Keratinocyte (primary cell): Measurements from ENCODE around the gene SLC6A7. TPM values are rescaled to one million over a fixed set of nuclear protein-coding genes. Genes with fewer than 3 reads are reported as not detected.

ENCODE experiments used
- DNase-seq: peaks from one replicate; pipeline ENCODE4 v3.0.0-alpha.2; 2011; ENCODE audit warnings: low read depth, missing footprints, low spot score
- FAIRE-seq: peaks from 2 replicates; lab custom pipeline; 2011; peaks lifted over from hg19 to GRCh38; lab: Jason Lieb, UNC
- H2AFZ ChIP-seq: 2 replicates; pipeline ENCODE4 v1.6.0; 2012; ENCODE audit warnings: low read length, control low read depth, inconsistent platforms; ENCODE audit not compliant: control insufficient read depth
- H3K27ac ChIP-seq: 2 replicates; pipeline ENCODE4 v1.5.1; 2011; ENCODE audit warnings: low read length; ENCODE audit not compliant: control insufficient read depth, insufficient read depth
- H3K27me3 ChIP-seq: 3 replicates; pipeline ENCODE4 v1.6.0; 2011; ENCODE audit warnings: low read length; ENCODE audit not compliant: control insufficient read depth, insufficient read depth; ENCODE audit errors: extremely low read depth
- H3K36me3 ChIP-seq, 2 experiments: 2 replicates in 1 of 2; 3 replicates in 1 of 2; pipeline ENCODE4 v1.5.1; 2011; ENCODE audit warnings: low read length in 2 of 2, mild to moderate bottlenecking in 1 of 2; ENCODE audit not compliant: control insufficient read depth in 2 of 2, insufficient read depth in 2 of 2; ENCODE audit errors: extremely low read depth in 1 of 2
- H3K4me1 ChIP-seq: 3 replicates; pipeline ENCODE4 v1.5.1; 2011; ENCODE audit warnings: low read length; ENCODE audit not compliant: control insufficient read depth, insufficient read depth; ENCODE audit errors: extremely low read depth
- H3K4me2 ChIP-seq: 3 replicates; pipeline ENCODE4 v1.6.0; 2011; ENCODE audit warnings: low read depth, low read length; ENCODE audit not compliant: control insufficient read depth, insufficient read depth; ENCODE audit errors: extremely low read depth
- H3K4me3 ChIP-seq, 3 experiments: fragments of 200-600 bp in 1 of 3; sonication (generic) in 1 of 3; 2 replicates in 2 of 3; 3 replicates in 1 of 3; pipeline ENCODE4 v1.5.1; 2011 to 2016; ENCODE audit warnings: low read length in 3 of 3, mild to moderate bottlenecking in 3 of 3, control low read depth in 2 of 3, inconsistent platforms in 1 of 3, low read depth in 1 of 3, mixed read lengths in 1 of 3, mixed run types in 1 of 3, moderate library complexity in 1 of 3; ENCODE audit not compliant: control insufficient read depth in 2 of 3, insufficient read depth in 2 of 3; ENCODE audit errors: extremely low read depth in 1 of 3
- H3K79me2 ChIP-seq: 2 replicates; pipeline ENCODE4 v1.6.0; 2012; ENCODE audit warnings: low read length; ENCODE audit not compliant: control insufficient read depth, insufficient read depth
- H3K9ac ChIP-seq: 3 replicates; pipeline ENCODE4 v1.6.0; 2011; ENCODE audit warnings: low read length; ENCODE audit not compliant: control insufficient read depth, insufficient read depth; ENCODE audit errors: extremely low read depth
- H3K9me1 ChIP-seq: 3 replicates; pipeline ENCODE4 v1.6.0; 2011; ENCODE audit warnings: low read length; ENCODE audit not compliant: control insufficient read depth, insufficient read depth; ENCODE audit errors: extremely low read depth
- H3K9me3 ChIP-seq: 2 replicates; pipeline ENCODE4 v1.5.1; 2012; ENCODE audit warnings: low read depth, low read length; ENCODE audit not compliant: control insufficient read depth
- H4K20me1 ChIP-seq: 3 replicates; pipeline ENCODE4 v1.6.0; 2011; ENCODE audit warnings: low read length; ENCODE audit not compliant: control insufficient read depth, insufficient read depth; ENCODE audit errors: extremely low read depth
- CTCF ChIP-seq, 3 experiments: IDR thresholded peaks in 1 of 3; conservative IDR thresholded peaks in 1 of 3; optimal IDR thresholded peaks in 1 of 3; 2 replicates in 2 of 3; 3 replicates in 1 of 3; pipeline versions ENCODE3 to v1.5.1; 2011; ENCODE audit warnings: low read length in 3 of 3, mild to moderate bottlenecking in 3 of 3, moderate library complexity in 2 of 3, control low read depth in 1 of 3, inconsistent platforms in 1 of 3; ENCODE audit not compliant: insufficient read depth in 2 of 3; ENCODE audit errors: extremely low read depth in 1 of 3
- EZH2 ChIP-seq: IDR thresholded peaks from one replicate; pipeline ENCODE4 v1.6.1; 2012; ENCODE audit warnings: inconsistent platforms, mild to moderate bottlenecking, low read length, moderate library complexity
- dilution Hi-C: fragments of 300-500 bp; cut with MboI; formaldehyde crosslinking; loops from one replicate; pipeline ENCODE4 v1.7.0; 2020; ENCODE audit warnings: low sequenced_read_pairs; ENCODE audit not compliant: extremely low pct_ligation_motif_present
- polyA plus RNA-seq, 5 experiments: library from polyadenylated mRNA; depleted of rRNA in 3 of 5; stranded (reverse) in 3 of 5; stranded (forward) in 1 of 5; unstranded in 1 of 5; fragments of >200 nt; gene quantifications; 1 replicate in 1 of 5; 2 replicates in 3 of 5; 3 replicates in 1 of 5; pipeline versions ENCODE4 v1.2.1 to v1.2.3, GENCODE V29; 2011 to 2012; ENCODE audit warnings: missing spikeins in 2 of 5, low read depth in 1 of 5, low replicate concordance in 1 of 5

Gene SLC6A7
- polyA plus RNA-seq, 1 donor (not counting 4 experiments of a cell fraction or from before 2014, with no cell fraction given), result not detected

GRCh38 chr5:150257424-150257823, 67.6 kb downstream of the SLC6A7 start:
- H3K4me3 ChIP-seq, result no peak overlapping the region
- H3K9me3 ChIP-seq, result no peaks in the 10 kb centered on the region
- H2AFZ ChIP-seq, result no peak overlapping the region
- dilution Hi-C loops, result no loop called here
- H3K27me3 ChIP-seq, result no peaks in the 10 kb centered on the region
- no peak overlapping the region for H3K4me2 ChIP-seq
- FAIRE-seq, result no peak
- H3K9ac ChIP-seq, result no peak overlapping the region
- H4K20me1 ChIP-seq, result no peaks in the 10 kb centered on the region
- H3K79me2 ChIP-seq, result no peaks in the 10 kb centered on the region
- H3K36me3 ChIP-seq, result no peaks in the 10 kb centered on the region
- no peaks in the 10 kb centered on the region for H3K9me1 ChIP-seq
- peaks cover under 1% of the 10 kb centered on the region for H3K4me1 ChIP-seq
- TF ChIP-seq CTCF (optimal IDR thresholded peaks at IDR 0.05 in 1 of 3, IDR thresholded peaks at IDR 0.05 in 1 of 3, conservative IDR thresholded peaks at IDR 0.05 in 1 of 3; ENCODE audit: extremely low read depth in 1 of 3, insufficient read depth in 2 of 3, low read length in 3 of 3) (no peak), EZH2 (no peak)
- H3K27ac ChIP-seq, result no peak overlapping the region
- no peak for DNase-seq

GRCh38 chr5:150258130-150258529, 68.3 kb downstream of the SLC6A7 start:
- Histone ChIP-seq H3K36me3 (no peaks in the 10 kb centered on the region), H4K20me1 (no peaks in the 10 kb centered on the region), H3K4me1 (peaks cover 6% of the 10 kb centered on the region), H3K9me3 (no peaks in the 10 kb centered on the region), H3K9me1 (no peaks in the 10 kb centered on the region), H2AFZ (no peak overlapping the region), H3K79me2 (no peaks in the 10 kb centered on the region), H3K4me2 (no peak overlapping the region), H3K27ac (no peak overlapping the region), H3K4me3 (no peak overlapping the region), H3K9ac (no peak overlapping the region), H3K27me3 (no peaks in the 10 kb centered on the region)
- dilution Hi-C loops, result no loop called here
- FAIRE-seq, result no peak
- no peak for DNase-seq
- TF ChIP-seq CTCF (optimal IDR thresholded peaks at IDR 0.05 in 1 of 3, IDR thresholded peaks at IDR 0.05 in 1 of 3, conservative IDR thresholded peaks at IDR 0.05 in 1 of 3; ENCODE audit: extremely low read depth in 1 of 3, insufficient read depth in 2 of 3, low read length in 3 of 3) (no peak), EZH2 (no peak)

Other genes starting within 250 kb of the SLC6A7 start
- gene PDE6A, start 245.3 kb upstream of the SLC6A7 start, polyA plus RNA-seq, result 0.03 to 0.05 TPM (median 0.03 TPM) in 3 replicates
- 7.3 to 10.3 TPM (median 8.0 TPM) in 3 replicates for gene SLC26A2, start 229.3 kb upstream of the SLC6A7 start, polyA plus RNA-seq
- 3.9 to 4.1 TPM (median 4.1 TPM) in 3 replicates for gene TIGD6, start 189.4 kb upstream of the SLC6A7 start, polyA plus RNA-seq
- gene HMGXB3, start 189.3 kb upstream of the SLC6A7 start, polyA plus RNA-seq, result 37.8 to 39.4 TPM (median 38.6 TPM) in 3 replicates
- 0.21 TPM in 1 of 3 replicates, not detected in the others for gene CSF1R, start 103.5 kb upstream of the SLC6A7 start, polyA plus RNA-seq
- 0.14 TPM in 1 of 3 replicates, not detected in the others for gene PDGFRB, start 34.2 kb upstream of the SLC6A7 start, polyA plus RNA-seq
- gene CDX1, start 23.3 kb upstream of the SLC6A7 start, polyA plus RNA-seq, result not detected in 3 replicates
- gene CAMK2A, start 99.7 kb downstream of the SLC6A7 start, polyA plus RNA-seq, result 0.03 to 0.05 TPM in 2 of 3 replicates, not detected in the other
- gene ARSI, start 112.8 kb downstream of the SLC6A7 start, polyA plus RNA-seq, result 1.7 to 3.8 TPM (median 2.4 TPM) in 3 replicates
- 7.9 to 23.3 TPM (median 13.6 TPM) in 3 replicates for gene TCOF1, start 167.6 kb downstream of the SLC6A7 start, polyA plus RNA-seq
- gene CD74, start 222.8 kb downstream of the SLC6A7 start, polyA plus RNA-seq, result 0.71 to 1.8 TPM (median 1.3 TPM) in 3 replicates